Stimulated activated CD4-positive, alpha-beta T cell treated with anti-CD3 and anti-CD28 coated beads, Interleukin-4, amount 100 ng/mL, for 24 hours (primary cell): ENCODE results near the gene ASB18.

Experiments
- DNase-seq: peaks from one replicate; pipeline ENCODE4 v3.0.0-alpha.2; 2020

Gene ASB18

GRCh38 chr2:236240228-236240990 lies 23.8 kb downstream of the ASB18 start:
- no peak for DNase-seq

- DNase-seq: no peak
Observed at GRCh38 chr2:236239276-236240065, 24.7 kb downstream of the ASB18 start.

GRCh38 chr2:236238751-236239150 lies 25.5 kb downstream of the ASB18 start:
- DNase-seq: no peak

- no peak for DNase-seq
Observed at GRCh38 chr2:236237468-236238190, 26.6 kb downstream of the ASB18 start.

- no peak for DNase-seq
Observed at GRCh38 chr2:236236559-236237452, 27.4 kb downstream of the ASB18 start.

- DNase-seq: no peak
Observed at GRCh38 chr2:236229186-236229585, 35.0 kb downstream of the ASB18 start.

- no peak for DNase-seq
Observed at GRCh38 chr2:236223675-236224074, 40.5 kb downstream of the ASB18 start.

- DNase-seq: no peak
Observed at GRCh38 chr2:236221798-236222197, 42.4 kb downstream of the ASB18 start.

- DNase-seq: no peak
Observed at GRCh38 chr2:236219411-236219810, 44.8 kb downstream of the ASB18 start.

GRCh38 chr2:236217926-236218325 lies 46.3 kb downstream of the ASB18 start:
- no peak for DNase-seq

GRCh38 chr2:236216711-236217110 lies 47.5 kb downstream of the ASB18 start:
- no peak for DNase-seq

GRCh38 chr2:236215761-236216333 lies 48.4 kb downstream of the ASB18 start:
- no peak for DNase-seq

- DNase-seq: no peak
Observed at GRCh38 chr2:236215196-236215595, 49.0 kb downstream of the ASB18 start.

GRCh38 chr2:236214376-236214995 lies 49.7 kb downstream of the ASB18 start:
- DNase-seq: no peak

GRCh38 chr2:236211296-236211695 lies 52.9 kb downstream of the ASB18 start:
- no peak for DNase-seq

GRCh38 chr2:236210536-236210935 lies 53.7 kb downstream of the ASB18 start:
- no peak for DNase-seq

GRCh38 chr2:236209996-236210395 lies 54.2 kb downstream of the ASB18 start:
- no peak for DNase-seq

GRCh38 chr2:236209535-236209934 lies 54.7 kb downstream of the ASB18 start:
- DNase-seq: no peak

- DNase-seq: no peak
Observed at GRCh38 chr2:236208019-236208926, 55.9 kb downstream of the ASB18 start.

GRCh38 chr2:236207472-236207871 lies 56.7 kb downstream of the ASB18 start:
- no peak for DNase-seq
